ENCODE measurements around the gene TSPAN17.

DNA sequence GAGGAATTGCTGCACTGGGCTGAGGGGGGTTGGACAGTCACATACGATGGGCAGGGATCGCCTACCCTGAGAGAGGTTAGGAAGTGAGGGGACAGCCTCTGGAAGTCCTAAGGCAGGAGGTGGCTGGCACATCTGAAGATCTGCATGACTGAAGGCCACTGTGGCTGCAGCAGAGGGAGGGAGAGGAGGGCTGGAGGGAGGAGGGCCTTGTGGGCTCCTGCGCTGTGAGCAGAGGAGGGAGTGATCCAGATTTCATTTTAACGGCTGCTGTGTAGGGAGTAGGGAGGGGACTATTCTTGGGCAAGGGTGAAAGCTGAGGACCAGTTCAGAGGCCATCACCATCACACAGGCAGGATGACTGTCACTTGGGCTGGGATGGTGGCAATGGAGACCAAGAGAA is 9.7 kb upstream of the TSPAN17 start:
- TF ChIP-seq, protein P1, sequence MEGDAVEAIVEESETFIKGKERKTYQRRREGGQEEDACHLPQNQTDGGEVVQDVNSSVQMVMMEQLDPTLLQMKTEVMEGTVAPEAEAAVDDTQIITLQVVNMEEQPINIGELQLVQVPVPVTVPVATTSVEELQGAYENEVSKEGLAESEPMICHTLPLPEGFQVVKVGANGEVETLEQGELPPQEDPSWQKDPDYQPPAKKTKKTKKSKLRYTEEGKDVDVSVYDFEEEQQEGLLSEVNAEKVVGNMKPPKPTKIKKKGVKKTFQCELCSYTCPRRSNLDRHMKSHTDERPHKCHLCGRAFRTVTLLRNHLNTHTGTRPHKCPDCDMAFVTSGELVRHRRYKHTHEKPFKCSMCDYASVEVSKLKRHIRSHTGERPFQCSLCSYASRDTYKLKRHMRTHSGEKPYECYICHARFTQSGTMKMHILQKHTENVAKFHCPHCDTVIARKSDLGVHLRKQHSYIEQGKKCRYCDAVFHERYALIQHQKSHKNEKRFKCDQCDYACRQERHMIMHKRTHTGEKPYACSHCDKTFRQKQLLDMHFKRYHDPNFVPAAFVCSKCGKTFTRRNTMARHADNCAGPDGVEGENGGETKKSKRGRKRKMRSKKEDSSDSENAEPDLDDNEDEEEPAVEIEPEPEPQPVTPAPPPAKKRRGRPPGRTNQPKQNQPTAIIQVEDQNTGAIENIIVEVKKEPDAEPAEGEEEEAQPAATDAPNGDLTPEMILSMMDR (IDR thresholded peaks at IDR 0.05): no peak
- TF ChIP-seq ZFX (IDR thresholded peaks at IDR 0.05; ENCODE audit: borderline replicate concordance): no peak
